K562 (cell line): ENCODE data around the gene MPC2. TPM values are rescaled to one million over a fixed set of nuclear protein-coding genes. Genes with fewer than 3 reads are reported as not detected.
A peak's percentile ranks its signal among the peaks of the same experiment; 100 is the strongest.

Experiments
- GATAD2B ChIP-seq: fragments of 450-650 bp; IDR thresholded peaks from 2 replicates; pipeline ENCODE4 v1.6.1; 2017; ENCODE audit warnings: mild to moderate bottlenecking, borderline replicate concordance
- LARP7 ChIP-seq: fragments of 450-650 bp; IDR thresholded peaks from 2 replicates; pipeline ENCODE4 v1.6.1; 2016
- MAFF ChIP-seq: IDR thresholded peaks from 2 replicates; pipeline ENCODE4 v1.6.1; 2012; ENCODE audit warnings: low read length, improper control_type of control experiment
- PURB ChIP-seq: sonication (generic); formaldehyde crosslinking; IDR thresholded peaks from 2 replicates; pipeline ENCODE4 v1.9.0; 2021; ENCODE audit warnings: low read depth, mild to moderate bottlenecking, missing genetic modification reagents
- RAD51 ChIP-seq: fragments of 450-650 bp; IDR thresholded peaks from 2 replicates; pipeline ENCODE4 v1.7.1; 2016; ENCODE audit warnings: low read depth, mild to moderate bottlenecking, borderline replicate concordance
- TAF7 ChIP-seq: fragments of 450-650 bp; IDR thresholded peaks from 2 replicates; pipeline ENCODE4 v1.6.1; 2016; ENCODE audit warnings: missing genetic modification characterization, missing compliant biosample characterization
- TRIM24 ChIP-seq, 2 experiments: fragments of 450-650 bp; IDR thresholded peaks; 2 replicates each; pipeline ENCODE4 v1.6.1; 2016
- ZNF311 ChIP-seq: fragments of 250-450 bp; sonication (Bioruptor Pico); IDR thresholded peaks from 2 replicates; pipeline ENCODE4 v1.4.0; 2020; ENCODE audit warnings: mild to moderate bottlenecking, moderate library complexity
- ZNF41 ChIP-seq: fragments of 250-450 bp; sonication (Bioruptor Pico); conservative IDR thresholded peaks from 2 replicates; pipeline ENCODE4 v1.4.0; 2020; ENCODE audit warnings: mild to moderate bottlenecking
- ZNF764 ChIP-seq: fragments of 250-450 bp; sonication (Bioruptor Pico); IDR thresholded peaks from 2 replicates; pipeline ENCODE4 v1.4.0; 2020; ENCODE audit warnings: low read depth, mild to moderate bottlenecking, moderate library complexity
- ZNF766 ChIP-seq: fragments of 200-800 bp; sonication (Bioruptor generic); conservative IDR thresholded peaks from 2 replicates; pipeline ENCODE4 v1.6.1; 2016; ENCODE audit warnings: missing genetic modification characterization, missing compliant biosample characterization
- polyA plus RNA-seq, 8 experiments: library from polyadenylated mRNA; depleted of rRNA in 4 of 8; stranded (reverse) in 5 of 8; unstranded in 3 of 8; fragments of >200 nt; fragmentation: Nextera tagmentation in 2 of 8; fragmentation: Illumina TruSeq in 1 of 8; extraction: Ambion mirVana in 2 of 8; extraction: Trizol in 1 of 8; gene quantifications; 2 replicates each; pipeline versions ENCODE4 v1.2.1 to v1.2.3, GENCODE V29; 2011 to 2014; ENCODE audit warnings: inconsistent platforms in 1 of 8, missing spikeins in 1 of 8
- total RNA-seq, 7 experiments: library from RNA; depleted of rRNA in 6 of 7; stranded (reverse); fragments of >200 nt in 6 of 7; fragmentation: Illumina TruSeq in 2 of 7; extraction: Trizol in 2 of 7; gene quantifications; 2 replicates each; pipeline versions ENCODE4 v1.2.1 to v1.2.3, GENCODE V29; 2011 to 2021; ENCODE audit warnings: low replicate concordance in 1 of 7
- TF ChIP-seq, protein P1 (sequence below), 2 experiments: fragments of 450-650 bp; formaldehyde crosslinking in 1 of 2; IDR thresholded peaks; 2 replicates each; pipeline versions ENCODE4 v1.4.0 to v1.6.1; 2014 to 2020; ENCODE audit warnings: mild to moderate bottlenecking in 2 of 2, borderline replicate concordance in 1 of 2, low read depth in 1 of 2
- TF ChIP-seq, protein P2 (sequence below): sonication (generic); formaldehyde crosslinking; IDR thresholded peaks from 2 replicates; pipeline ENCODE4 v1.8.0; 2022; ENCODE audit warnings: missing genetic modification reagents, mild to moderate bottlenecking, moderate library complexity, borderline replicate concordance
- TF ChIP-seq, protein P3 (sequence below): fragments of 450-650 bp; conservative IDR thresholded peaks from 2 replicates; pipeline ENCODE4 v1.6.1; 2016; ENCODE audit warnings: missing genetic modification characterization, low read depth, mild to moderate bottlenecking, missing compliant biosample characterization, moderate library complexity
- TF ChIP-seq, protein P4 (sequence below): IDR thresholded peaks from 2 replicates; pipeline ENCODE4 v1.6.1; 2011; ENCODE audit warnings: borderline replicate concordance, low read depth, mild to moderate bottlenecking, moderate library complexity, low read length; ENCODE audit not compliant: insufficient read depth, poor library complexity, severe bottlenecking

MPC2 gene
- total and polyA plus RNA-seq, 9 of the 15 experiments (the other 6 are each of a cell fraction or from before 2014, with no cell fraction given), result 70.7 to 179 (median 144) TPM

DNA sequence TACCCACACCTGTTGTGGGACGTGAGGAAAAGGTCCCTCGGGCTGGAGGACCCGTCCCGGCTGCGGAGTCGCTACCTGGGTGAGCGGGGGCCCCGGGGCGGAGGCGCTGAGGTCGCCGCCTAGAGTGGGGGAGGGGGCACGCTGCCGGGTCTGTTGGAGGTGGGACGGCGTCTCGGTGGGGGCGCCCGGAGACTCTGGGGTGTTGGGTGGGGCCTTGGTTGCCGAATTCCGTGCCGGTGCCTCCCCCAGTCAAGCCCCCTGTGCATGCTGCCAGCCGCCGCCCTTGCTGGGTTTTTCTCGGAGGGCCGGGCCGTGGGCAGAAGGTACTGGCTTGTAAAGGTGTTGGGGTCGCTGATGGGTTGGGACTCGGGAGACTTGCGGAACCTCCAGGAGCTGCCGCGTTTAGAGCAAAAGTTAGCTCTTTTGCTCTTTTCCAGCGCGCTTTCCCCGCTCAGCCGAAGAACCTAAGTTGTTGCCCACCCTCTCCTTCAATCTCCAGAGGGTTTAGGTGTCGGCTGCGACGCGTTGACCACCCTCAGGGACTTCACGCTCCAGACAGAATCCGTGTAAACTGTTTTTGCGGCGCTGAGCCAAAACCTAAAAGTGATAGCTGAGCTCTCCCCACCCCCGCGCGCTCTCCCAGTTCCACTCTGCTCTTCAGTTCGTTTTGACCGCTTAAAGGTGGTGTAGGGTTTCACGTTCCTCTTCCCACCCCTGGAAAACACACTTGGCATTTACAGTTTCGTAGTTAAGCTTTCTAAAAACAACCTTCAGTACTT, at the start of gene MPC2 (continued):
- TF ChIP-seq, protein P1, sequence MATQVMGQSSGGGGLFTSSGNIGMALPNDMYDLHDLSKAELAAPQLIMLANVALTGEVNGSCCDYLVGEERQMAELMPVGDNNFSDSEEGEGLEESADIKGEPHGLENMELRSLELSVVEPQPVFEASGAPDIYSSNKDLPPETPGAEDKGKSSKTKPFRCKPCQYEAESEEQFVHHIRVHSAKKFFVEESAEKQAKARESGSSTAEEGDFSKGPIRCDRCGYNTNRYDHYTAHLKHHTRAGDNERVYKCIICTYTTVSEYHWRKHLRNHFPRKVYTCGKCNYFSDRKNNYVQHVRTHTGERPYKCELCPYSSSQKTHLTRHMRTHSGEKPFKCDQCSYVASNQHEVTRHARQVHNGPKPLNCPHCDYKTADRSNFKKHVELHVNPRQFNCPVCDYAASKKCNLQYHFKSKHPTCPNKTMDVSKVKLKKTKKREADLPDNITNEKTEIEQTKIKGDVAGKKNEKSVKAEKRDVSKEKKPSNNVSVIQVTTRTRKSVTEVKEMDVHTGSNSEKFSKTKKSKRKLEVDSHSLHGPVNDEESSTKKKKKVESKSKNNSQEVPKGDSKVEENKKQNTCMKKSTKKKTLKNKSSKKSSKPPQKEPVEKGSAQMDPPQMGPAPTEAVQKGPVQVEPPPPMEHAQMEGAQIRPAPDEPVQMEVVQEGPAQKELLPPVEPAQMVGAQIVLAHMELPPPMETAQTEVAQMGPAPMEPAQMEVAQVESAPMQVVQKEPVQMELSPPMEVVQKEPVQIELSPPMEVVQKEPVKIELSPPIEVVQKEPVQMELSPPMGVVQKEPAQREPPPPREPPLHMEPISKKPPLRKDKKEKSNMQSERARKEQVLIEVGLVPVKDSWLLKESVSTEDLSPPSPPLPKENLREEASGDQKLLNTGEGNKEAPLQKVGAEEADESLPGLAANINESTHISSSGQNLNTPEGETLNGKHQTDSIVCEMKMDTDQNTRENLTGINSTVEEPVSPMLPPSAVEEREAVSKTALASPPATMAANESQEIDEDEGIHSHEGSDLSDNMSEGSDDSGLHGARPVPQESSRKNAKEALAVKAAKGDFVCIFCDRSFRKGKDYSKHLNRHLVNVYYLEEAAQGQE (IDR thresholded peaks at IDR 0.05; ENCODE audit: borderline replicate concordance), result no peak
- TF ChIP-seq, protein P1 (CRISPR knock-in tag; IDR thresholded peaks at IDR 0.05; ENCODE audit: low read depth), result no peak
- TF ChIP-seq PURB (CRISPR knock-in tag), result no peak
- TF ChIP-seq, protein P2, sequence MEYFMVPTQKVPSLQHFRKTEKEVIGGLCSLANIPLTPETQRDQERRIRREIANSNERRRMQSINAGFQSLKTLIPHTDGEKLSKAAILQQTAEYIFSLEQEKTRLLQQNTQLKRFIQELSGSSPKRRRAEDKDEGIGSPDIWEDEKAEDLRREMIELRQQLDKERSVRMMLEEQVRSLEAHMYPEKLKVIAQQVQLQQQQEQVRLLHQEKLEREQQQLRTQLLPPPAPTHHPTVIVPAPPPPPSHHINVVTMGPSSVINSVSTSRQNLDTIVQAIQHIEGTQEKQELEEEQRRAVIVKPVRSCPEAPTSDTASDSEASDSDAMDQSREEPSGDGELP (CRISPR knock-in tag), result no peak; the same call in 1 of the 2 replicates
- TF ChIP-seq, protein P3, sequence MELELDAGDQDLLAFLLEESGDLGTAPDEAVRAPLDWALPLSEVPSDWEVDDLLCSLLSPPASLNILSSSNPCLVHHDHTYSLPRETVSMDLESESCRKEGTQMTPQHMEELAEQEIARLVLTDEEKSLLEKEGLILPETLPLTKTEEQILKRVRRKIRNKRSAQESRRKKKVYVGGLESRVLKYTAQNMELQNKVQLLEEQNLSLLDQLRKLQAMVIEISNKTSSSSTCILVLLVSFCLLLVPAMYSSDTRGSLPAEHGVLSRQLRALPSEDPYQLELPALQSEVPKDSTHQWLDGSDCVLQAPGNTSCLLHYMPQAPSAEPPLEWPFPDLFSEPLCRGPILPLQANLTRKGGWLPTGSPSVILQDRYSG (tag), result no peak
- no peak for TF ChIP-seq ZNF41
- no peak for TF ChIP-seq TRIM24 (IDR thresholded peaks at IDR 0.05)
- no peak for TF ChIP-seq LARP7
- TF ChIP-seq ZNF766, result no peak; the same call in 1 of the 2 replicates
- no peak for TF ChIP-seq ZNF764 (CRISPR knock-in tag)
- no peak for TF ChIP-seq ZNF311 (CRISPR knock-in tag)
- TF ChIP-seq MAFF, result no peak
- TF ChIP-seq GATAD2B, result peak; percentile 37; the same call in 1 of the 2 replicates
- no peak for TF ChIP-seq RAD51
- TF ChIP-seq TAF7, result peak; percentile 64; the same call in 1 of the 2 replicates
- TF ChIP-seq, protein P4, sequence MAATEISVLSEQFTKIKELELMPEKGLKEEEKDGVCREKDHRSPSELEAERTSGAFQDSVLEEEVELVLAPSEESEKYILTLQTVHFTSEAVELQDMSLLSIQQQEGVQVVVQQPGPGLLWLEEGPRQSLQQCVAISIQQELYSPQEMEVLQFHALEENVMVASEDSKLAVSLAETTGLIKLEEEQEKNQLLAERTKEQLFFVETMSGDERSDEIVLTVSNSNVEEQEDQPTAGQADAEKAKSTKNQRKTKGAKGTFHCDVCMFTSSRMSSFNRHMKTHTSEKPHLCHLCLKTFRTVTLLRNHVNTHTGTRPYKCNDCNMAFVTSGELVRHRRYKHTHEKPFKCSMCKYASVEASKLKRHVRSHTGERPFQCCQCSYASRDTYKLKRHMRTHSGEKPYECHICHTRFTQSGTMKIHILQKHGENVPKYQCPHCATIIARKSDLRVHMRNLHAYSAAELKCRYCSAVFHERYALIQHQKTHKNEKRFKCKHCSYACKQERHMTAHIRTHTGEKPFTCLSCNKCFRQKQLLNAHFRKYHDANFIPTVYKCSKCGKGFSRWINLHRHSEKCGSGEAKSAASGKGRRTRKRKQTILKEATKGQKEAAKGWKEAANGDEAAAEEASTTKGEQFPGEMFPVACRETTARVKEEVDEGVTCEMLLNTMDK, result no peak
